HepG2 (cell line): ENCODE results near the gene IFNA6. TPM values are rescaled to one million over a fixed set of nuclear protein-coding genes. Genes with fewer than 3 reads are reported as not detected.

Experiments used
- CENPT ChIP-seq: sonication (generic); formaldehyde crosslinking; IDR thresholded peaks from 2 replicates; pipeline ENCODE4 v1.8.0; 2022; ENCODE audit warnings: low read depth, mild to moderate bottlenecking, moderate library complexity, missing genetic modification reagents
- FOXK2 ChIP-seq: fragments of 450-650 bp; IDR thresholded peaks from 2 replicates; pipeline ENCODE4 v1.6.1; 2016
- GLMP ChIP-seq: sonication (generic); formaldehyde crosslinking; IDR thresholded peaks from 2 replicates; pipeline ENCODE4 v1.9.0; 2021; ENCODE audit warnings: missing genetic modification reagents, mild to moderate bottlenecking, borderline replicate concordance
- HDAC1 ChIP-seq: sonication (generic); formaldehyde crosslinking; IDR thresholded peaks from 2 replicates; pipeline ENCODE4 v1.5.1; 2020; ENCODE audit warnings: mild to moderate bottlenecking, missing genetic modification reagents
- MIXL1 ChIP-seq: IDR thresholded peaks from 2 replicates; pipeline ENCODE4 v1.6.1; 2016
- NAIF1 ChIP-seq: sonication (generic); formaldehyde crosslinking; IDR thresholded peaks from 2 replicates; pipeline ENCODE4 v1.5.0; 2020; ENCODE audit warnings: mild to moderate bottlenecking, missing genetic modification reagents, borderline replicate concordance
- SP2 ChIP-seq: sonication (generic); formaldehyde crosslinking; IDR thresholded peaks from 2 replicates; pipeline ENCODE4 v1.5.1; 2020; ENCODE audit warnings: mild to moderate bottlenecking, missing genetic modification reagents
- TOPORS ChIP-seq: sonication (generic); formaldehyde crosslinking; IDR thresholded peaks from 2 replicates; pipeline ENCODE4 v1.8.0; 2023; ENCODE audit warnings: mild to moderate bottlenecking, missing genetic modification reagents
- YY1 ChIP-seq: IDR thresholded peaks from 2 replicates; pipeline ENCODE4 v1.6.1; 2011; ENCODE audit warnings: low read length, low read depth, moderate library complexity, mild to moderate bottlenecking; ENCODE audit not compliant: insufficient read depth, insufficient replicate concordance
- ZBED4 ChIP-seq: sonication (generic); formaldehyde crosslinking; IDR thresholded peaks from 2 replicates; pipeline ENCODE4 v1.4.0; 2020; ENCODE audit warnings: missing genetic modification reagents, borderline replicate concordance
- ZFP41 ChIP-seq: sonication (generic); formaldehyde crosslinking; IDR thresholded peaks from 2 replicates; pipeline ENCODE4 v1.4.0; 2020; ENCODE audit warnings: mild to moderate bottlenecking, missing genetic modification reagents, borderline replicate concordance
- ZNF180 ChIP-seq: sonication (generic); formaldehyde crosslinking; IDR thresholded peaks from 2 replicates; pipeline ENCODE4 v1.4.0; 2020; ENCODE audit warnings: low read depth, missing genetic modification reagents, borderline replicate concordance
- ZNF362 ChIP-seq: sonication (generic); formaldehyde crosslinking; IDR thresholded peaks from 2 replicates; pipeline ENCODE4 v1.4.0; 2020; ENCODE audit warnings: missing genetic modification reagents, mild to moderate bottlenecking, borderline replicate concordance
- ZNF414 ChIP-seq: sonication (generic); formaldehyde crosslinking; IDR thresholded peaks from 2 replicates; pipeline ENCODE4 v1.5.0; 2020; ENCODE audit warnings: missing genetic modification reagents
- ZNF484 ChIP-seq: sonication (generic); formaldehyde crosslinking; IDR thresholded peaks from 2 replicates; pipeline ENCODE4 v1.5.1; 2020; ENCODE audit warnings: mild to moderate bottlenecking, low read depth, missing genetic modification reagents, borderline replicate concordance
- ZNF513 ChIP-seq: sonication (generic); formaldehyde crosslinking; conservative IDR thresholded peaks from 2 replicates; pipeline ENCODE4 v1.5.0; 2020; ENCODE audit warnings: missing genetic modification reagents
- ZNF562 ChIP-seq: sonication (generic); formaldehyde crosslinking; IDR thresholded peaks from 2 replicates; pipeline ENCODE4 v1.8.0; 2022; ENCODE audit warnings: missing genetic modification reagents, borderline replicate concordance
- polyA plus RNA-seq, 8 experiments: library from polyadenylated mRNA; depleted of rRNA in 3 of 8; stranded (reverse) in 7 of 8; unstranded in 1 of 8; fragments of >200 nt; fragmentation: Illumina TruSeq in 4 of 8; extraction: Trizol in 4 of 8; gene quantifications; 2 replicates each; pipeline versions ENCODE4 v1.2.1 to v1.2.3, GENCODE V29; 2011 to 2016; ENCODE audit warnings: low read depth in 4 of 8, missing spikeins in 1 of 8, mixed read lengths in 1 of 8; ENCODE audit not compliant: insufficient read depth in 1 of 8
- total RNA-seq, 5 experiments: library from RNA; depleted of rRNA; stranded (reverse); fragments of >200 nt; fragmentation: Illumina TruSeq; extraction: Trizol; gene quantifications; 2 replicates each; pipeline ENCODE4 v1.2.3, GENCODE V29; 2016; ENCODE audit warnings: low read depth in 1 of 5

IFNA6 gene
- total and polyA plus RNA-seq, 2 of the 13 experiments (the other 11 are each of a cell fraction or from before 2014, with no cell fraction given): not detected

- TF ChIP-seq ZNF513 (no peak), ZNF414 (no peak; the same call in 1 of the 2 replicates), ZNF484 (CRISPR knock-in tag) (0 out of 2 replicates have a peak, but pooled peaks have one; percentile 64), ZBED4 (no peak), ZNF180 (CRISPR knock-in tag) (no peak), TOPORS (no peak), CENPT (CRISPR knock-in tag) (no peak), NAIF1 (CRISPR knock-in tag) (no peak), MIXL1 (CRISPR knock-in tag) (no peak), GLMP (CRISPR knock-in tag) (no peak), ZNF562 (CRISPR knock-in tag) (no peak), ZNF362 (CRISPR knock-in tag) (no peak), SP2 (CRISPR knock-in tag) (peak; percentile 47; the same call in 1 of the 2 replicates), FOXK2 (no peak), HDAC1 (peak; percentile 75), ZFP41 (CRISPR knock-in tag) (no peak), YY1 (no peak)
These were observed 15.7 kb downstream of the IFNA6 start, which contains the start of gene KLHL9 (continued) for GRCh38 chr9:21334701-21335632.
